HUES6 (cell line): Measurements from ENCODE around the gene TUBGCP4.
A peak's percentile ranks its signal among the peaks of the same experiment; 100 is the strongest.

ENCODE experiments used
- H3K27ac ChIP-seq: 2 replicates; pipeline ENCODE4 v1.7.0; 2013; ENCODE audit warnings: low read depth, mild to moderate bottlenecking, low read length, inconsistent platforms
- H3K27me3 ChIP-seq: 2 replicates; pipeline ENCODE4 v1.6.1; 2013; ENCODE audit warnings: low read length; ENCODE audit not compliant: control insufficient read depth, insufficient read depth
- H3K36me3 ChIP-seq: 2 replicates; pipeline ENCODE4 v1.6.1; 2013; ENCODE audit warnings: low read length; ENCODE audit not compliant: control insufficient read depth, insufficient read depth
- H3K4me1 ChIP-seq: 2 replicates; pipeline ENCODE4 v1.6.1; 2013; ENCODE audit warnings: low read length; ENCODE audit not compliant: control insufficient read depth, insufficient read depth
- H3K4me3 ChIP-seq: 2 replicates; pipeline ENCODE4 v1.5.1; 2013; ENCODE audit warnings: low read depth, low read length
- H3K9ac ChIP-seq: one replicate; pipeline ENCODE4 v1.6.1; 2013; ENCODE audit warnings: mild to moderate bottlenecking, low read length
- H3K9me3 ChIP-seq: 2 replicates; pipeline ENCODE4 v1.6.1; 2013; ENCODE audit warnings: low read depth, low read length; ENCODE audit not compliant: control insufficient read depth, insufficient read depth

TUBGCP4 gene, protein sequence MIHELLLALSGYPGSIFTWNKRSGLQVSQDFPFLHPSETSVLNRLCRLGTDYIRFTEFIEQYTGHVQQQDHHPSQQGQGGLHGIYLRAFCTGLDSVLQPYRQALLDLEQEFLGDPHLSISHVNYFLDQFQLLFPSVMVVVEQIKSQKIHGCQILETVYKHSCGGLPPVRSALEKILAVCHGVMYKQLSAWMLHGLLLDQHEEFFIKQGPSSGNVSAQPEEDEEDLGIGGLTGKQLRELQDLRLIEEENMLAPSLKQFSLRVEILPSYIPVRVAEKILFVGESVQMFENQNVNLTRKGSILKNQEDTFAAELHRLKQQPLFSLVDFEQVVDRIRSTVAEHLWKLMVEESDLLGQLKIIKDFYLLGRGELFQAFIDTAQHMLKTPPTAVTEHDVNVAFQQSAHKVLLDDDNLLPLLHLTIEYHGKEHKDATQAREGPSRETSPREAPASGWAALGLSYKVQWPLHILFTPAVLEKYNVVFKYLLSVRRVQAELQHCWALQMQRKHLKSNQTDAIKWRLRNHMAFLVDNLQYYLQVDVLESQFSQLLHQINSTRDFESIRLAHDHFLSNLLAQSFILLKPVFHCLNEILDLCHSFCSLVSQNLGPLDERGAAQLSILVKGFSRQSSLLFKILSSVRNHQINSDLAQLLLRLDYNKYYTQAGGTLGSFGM

DNA sequence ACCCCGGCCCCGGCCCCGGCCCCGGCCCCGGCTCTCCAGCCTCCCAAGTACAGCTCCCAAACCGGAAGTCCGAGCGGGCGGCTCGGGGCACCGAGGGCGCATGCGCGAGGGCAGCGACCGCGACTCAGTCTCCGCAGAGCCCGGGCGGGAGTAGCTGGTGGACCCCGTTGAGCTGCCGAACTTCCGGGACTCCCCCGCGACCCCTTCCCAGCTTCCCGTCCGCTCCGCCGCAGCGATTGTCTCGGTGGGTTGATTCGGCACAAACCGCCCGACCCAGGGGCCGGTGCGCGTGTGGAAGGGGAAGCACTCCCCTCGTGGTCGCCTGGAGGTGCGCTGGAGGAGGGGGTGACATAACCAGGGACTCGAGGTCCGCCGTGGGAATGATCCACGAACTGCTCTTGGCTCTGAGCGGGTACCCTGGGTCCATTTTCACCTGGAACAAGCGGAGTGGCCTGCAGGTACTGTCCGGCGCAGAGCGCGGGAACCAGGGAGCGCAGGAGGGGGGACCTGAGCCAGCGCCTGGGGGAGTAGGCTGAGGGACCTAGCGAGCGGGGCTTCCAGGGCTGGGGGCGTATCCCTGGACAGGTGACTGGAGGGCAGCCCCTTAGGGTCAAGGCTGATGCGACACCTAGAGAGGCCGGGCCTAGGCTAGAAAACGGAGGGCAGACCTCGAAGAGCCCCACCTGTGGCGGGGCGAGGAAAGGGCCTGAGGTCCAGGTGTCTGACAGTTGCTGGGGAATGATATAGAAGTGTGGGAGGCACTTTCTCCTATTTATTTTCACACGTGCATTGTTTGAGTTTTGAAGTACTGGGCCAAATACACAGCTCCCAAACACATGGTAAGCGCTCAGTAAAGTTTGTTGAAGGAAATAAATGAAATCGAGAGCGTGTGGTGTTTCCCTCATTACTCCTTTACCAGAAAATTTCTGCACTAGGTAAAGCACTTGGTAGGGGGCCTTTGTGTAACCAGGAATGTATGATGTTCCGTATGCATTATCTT lies at the start of gene TUBGCP4, which contains the start of gene ZSCAN29:
TUBGCP4 (plus strand) TSS at position 127 of the 1,000 bp plus-strand sequence; CDS start at position 381, 254 bp downstream.
ZSCAN29 (minus strand) TSS at position 69 of the 1,000 bp plus-strand sequence. CDS start 1,130 bp downstream, outside the sequence.
- H3K36me3 ChIP-seq: peaks cover 25% of the 10 kb centered on the region
- peak within 1 kb of the TSS; percentile 95 for H3K9ac ChIP-seq
- peak within 1 kb of the TSS; percentile 34; the same call in 1 of the 2 replicates for H3K27ac ChIP-seq
- H3K27me3 ChIP-seq: no peaks in the 10 kb centered on the region
- H3K9me3 ChIP-seq: no peaks in the 10 kb centered on the region
- peak within 1 kb of the TSS; percentile 98 for H3K4me3 ChIP-seq
- peaks cover 5% of the 10 kb centered on the region; the same call in 1 of the 2 replicates for H3K4me1 ChIP-seq

DNA sequence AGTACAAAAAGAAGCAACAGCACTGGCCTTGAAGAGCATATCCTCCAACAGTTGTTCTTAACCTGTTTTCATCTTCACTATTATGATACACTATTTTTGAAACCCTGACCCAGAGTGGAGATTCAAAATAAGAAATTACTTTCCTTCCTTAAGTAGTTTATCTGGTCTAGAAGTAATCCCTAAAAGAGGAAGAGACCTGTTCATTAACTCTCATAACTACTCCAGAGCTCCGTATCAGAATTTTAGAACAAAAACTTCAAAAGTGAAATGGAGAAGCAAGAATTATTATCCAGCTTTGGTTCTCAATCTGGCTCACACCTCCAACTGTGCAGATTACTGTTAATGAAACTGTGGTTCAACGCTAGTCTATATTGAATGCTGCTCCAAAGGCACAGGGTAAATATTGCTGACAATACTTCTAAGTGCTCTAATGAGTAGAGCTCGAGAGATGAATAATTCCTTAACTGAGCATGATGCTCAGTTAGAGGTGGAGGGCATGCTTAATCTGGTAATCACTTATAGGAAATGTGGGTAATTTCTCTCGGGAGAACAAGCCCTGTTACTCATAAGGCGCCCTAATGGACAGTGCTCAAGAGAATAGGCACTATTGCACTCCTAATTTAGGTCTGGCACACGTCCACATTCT lies 45.7 kb upstream of the TUBGCP4 start:
- H3K4me1 ChIP-seq: peaks cover 9% of the 10 kb centered on the region; the same call in 1 of the 2 replicates
- no peak overlapping the region for H3K9ac ChIP-seq
- H3K4me3 ChIP-seq: no peak overlapping the region
- H3K9me3 ChIP-seq: no peaks in the 10 kb centered on the region
- no peak overlapping the region for H3K27ac ChIP-seq
- H3K36me3 ChIP-seq: peaks cover 4% of the 10 kb centered on the region; the same call in 1 of the 2 replicates
- H3K27me3 ChIP-seq: no peaks in the 10 kb centered on the region

DNA sequence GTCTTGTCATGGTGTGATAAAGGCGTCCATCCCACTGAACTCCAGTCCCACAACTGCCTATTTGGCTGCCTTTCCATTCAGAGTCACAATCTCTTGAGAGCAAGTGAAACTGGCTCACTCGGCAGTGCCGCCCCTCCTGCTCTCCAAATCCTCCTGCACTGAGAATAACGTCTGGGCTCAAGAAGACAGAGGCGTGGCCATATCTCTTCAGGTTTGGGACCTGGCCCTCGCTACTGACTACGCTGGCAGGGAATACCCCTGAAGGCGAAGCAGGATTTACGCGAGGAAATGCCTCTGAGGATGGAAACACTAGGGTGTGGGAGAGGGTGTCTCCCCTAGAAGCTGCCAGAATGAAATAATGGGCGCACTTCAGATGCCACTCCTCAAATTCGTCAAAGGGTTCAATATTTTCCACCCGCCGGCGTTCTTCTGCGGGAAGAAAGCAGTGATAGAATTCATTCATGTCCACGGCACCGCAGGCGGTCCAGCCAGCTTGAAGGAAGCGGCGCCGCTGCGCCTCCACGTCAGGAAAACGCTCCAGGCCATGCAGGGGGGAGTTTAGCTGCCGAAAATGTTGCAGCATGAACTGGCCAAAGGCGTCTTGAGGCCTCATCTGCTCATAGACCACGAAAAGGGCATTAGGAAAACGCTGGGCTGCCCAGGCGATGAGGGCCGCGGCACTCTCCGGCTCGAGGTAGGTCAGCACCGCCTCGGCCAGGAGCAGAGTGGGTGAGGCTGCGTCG lies 41.5 kb upstream of the TUBGCP4 start:
- peak overlapping the region; percentile 96 for H3K9ac ChIP-seq
- no peaks in the 10 kb centered on the region for H3K27me3 ChIP-seq
- H3K36me3 ChIP-seq: peaks cover 11% of the 10 kb centered on the region; the same call in 1 of the 2 replicates
- no peaks in the 10 kb centered on the region for H3K9me3 ChIP-seq
- H3K4me1 ChIP-seq: peaks cover 9% of the 10 kb centered on the region; the same call in 1 of the 2 replicates
- H3K27ac ChIP-seq: peak overlapping the region; percentile 87
- peak overlapping the region; percentile 93 for H3K4me3 ChIP-seq

DNA sequence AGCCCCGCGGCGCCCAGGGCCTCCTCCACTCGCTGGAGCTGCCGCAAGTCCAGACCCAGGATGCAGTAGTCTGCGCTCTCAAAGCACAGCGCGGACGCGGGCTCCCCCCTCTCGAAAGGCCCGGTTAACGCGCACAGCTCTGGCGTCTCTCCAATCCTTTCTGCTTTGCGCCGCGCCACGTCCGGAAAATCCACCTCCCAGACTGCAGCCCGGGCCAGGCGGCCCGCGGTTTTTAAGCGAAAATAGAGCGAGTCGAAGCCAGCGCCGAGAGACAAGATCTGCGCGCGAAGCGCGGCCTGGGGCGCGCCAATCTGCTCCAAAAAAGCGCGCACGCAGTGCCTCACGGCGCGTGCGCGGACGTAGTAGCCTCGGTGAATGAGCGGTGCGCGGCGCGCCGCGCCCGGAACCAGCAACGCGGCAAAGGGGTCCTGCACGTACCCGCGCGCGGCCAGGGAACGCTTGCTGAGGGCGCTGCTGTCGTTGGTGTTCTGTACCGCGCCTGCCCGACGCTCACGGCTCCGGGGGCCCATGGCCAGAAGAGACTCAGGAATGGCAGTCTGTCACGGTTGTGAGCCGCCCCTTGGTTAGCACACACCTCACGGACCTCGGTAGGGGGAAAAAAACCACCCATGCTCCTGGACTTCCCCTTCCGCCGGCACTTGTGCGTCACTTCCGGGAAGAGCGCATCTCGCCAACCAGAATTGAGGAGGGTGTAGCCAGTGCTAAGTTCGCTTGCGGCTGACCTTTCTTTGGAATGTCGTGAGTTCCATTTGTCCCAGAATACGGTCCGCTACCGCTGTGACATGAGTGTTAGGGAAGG lies 40.7 kb upstream of the TUBGCP4 start, which contains the start of gene LCMT2:
LCMT2 (minus strand) TSS at position 614 of the 820 bp plus-strand sequence; CDS start at position 530, 84 bp downstream.
- H3K27ac ChIP-seq: peak within 1 kb of the TSS; percentile 87

DNA sequence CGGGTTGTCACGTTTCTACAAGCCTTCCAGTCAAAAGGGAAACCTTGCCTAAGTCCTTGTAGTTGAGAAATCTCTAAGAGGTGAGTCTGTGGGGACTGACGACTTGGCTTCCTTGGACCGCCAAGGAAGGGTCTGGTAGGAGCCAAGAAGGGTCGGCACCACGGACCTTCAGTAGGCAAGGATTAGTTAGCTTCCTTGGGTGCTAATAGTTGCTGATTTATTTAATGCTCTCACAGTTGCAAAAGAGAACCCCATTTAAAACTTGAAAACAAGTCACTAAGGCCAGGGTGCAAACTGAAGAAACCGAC lies 40.2 kb upstream of the TUBGCP4 start:
- no peaks in the 10 kb centered on the region for H3K9me3 ChIP-seq
- H3K27me3 ChIP-seq: no peaks in the 10 kb centered on the region
- H3K9ac ChIP-seq: peak overlapping the region; percentile 96
- peaks cover 14% of the 10 kb centered on the region; the same call in 1 of the 2 replicates for H3K36me3 ChIP-seq
- peak overlapping the region; percentile 93 for H3K4me3 ChIP-seq
- H3K4me1 ChIP-seq: peaks cover 9% of the 10 kb centered on the region; the same call in 1 of the 2 replicates
- no peak overlapping the region for H3K27ac ChIP-seq

More for the DNA sequence above, 40.7 kb upstream of the TUBGCP4 start, which contains the start of gene LCMT2:
- no peaks in the 10 kb centered on the region for H3K9me3 ChIP-seq
- peak within 1 kb of the TSS; percentile 93 for H3K4me3 ChIP-seq
- H3K27me3 ChIP-seq: no peaks in the 10 kb centered on the region
- H3K9ac ChIP-seq: peak within 1 kb of the TSS; percentile 96
- peaks cover 9% of the 10 kb centered on the region; the same call in 1 of the 2 replicates for H3K4me1 ChIP-seq
- peaks cover 11% of the 10 kb centered on the region; the same call in 1 of the 2 replicates for H3K36me3 ChIP-seq

DNA sequence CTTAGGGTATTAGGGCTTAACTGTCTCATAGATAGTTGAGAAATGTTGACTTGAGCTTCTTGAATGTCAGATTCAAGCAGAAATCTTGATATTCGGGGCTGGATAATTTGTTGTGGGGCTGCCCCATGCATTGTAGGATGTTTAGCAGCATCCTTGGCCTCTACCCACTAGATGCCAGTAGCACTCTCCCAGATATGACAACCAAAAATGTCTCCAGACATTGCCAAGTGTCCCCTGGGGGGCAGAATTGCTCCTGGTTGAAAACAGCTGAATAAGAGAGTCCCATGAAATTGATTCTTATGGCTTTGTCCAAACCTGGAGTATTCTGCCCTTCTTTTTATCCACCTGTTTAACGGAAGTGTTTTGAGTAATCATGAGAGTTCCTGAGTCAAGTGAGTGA lies 24.6 kb upstream of the TUBGCP4 start:
- no peaks in the 10 kb centered on the region for H3K4me1 ChIP-seq
- H3K27ac ChIP-seq: no peak overlapping the region
- H3K9ac ChIP-seq: no peak overlapping the region
- no peaks in the 10 kb centered on the region for H3K9me3 ChIP-seq
- H3K27me3 ChIP-seq: no peaks in the 10 kb centered on the region
- no peak overlapping the region for H3K4me3 ChIP-seq
- H3K36me3 ChIP-seq: peaks cover 43% of the 10 kb centered on the region

DNA sequence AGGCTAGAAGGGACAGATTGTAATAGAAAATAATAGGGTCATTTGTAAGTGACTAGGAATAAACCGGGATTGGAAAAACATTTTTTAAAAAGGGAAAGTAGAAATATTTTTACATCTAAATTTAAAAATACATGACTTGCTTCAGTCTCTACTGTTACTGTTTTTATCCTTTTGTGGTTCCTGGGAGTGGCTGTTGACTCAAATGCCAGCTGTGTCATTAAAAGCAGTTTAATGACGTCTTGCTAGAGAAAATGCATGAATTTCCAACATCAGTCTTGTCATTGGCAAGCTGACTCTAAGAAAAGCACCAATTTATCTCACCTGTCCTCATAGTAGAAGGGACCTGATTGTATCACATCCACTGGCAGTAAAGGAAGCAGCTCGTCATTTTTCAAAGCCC lies 23.8 kb upstream of the TUBGCP4 start:
- Histone ChIP-seq H3K9ac (no peak overlapping the region), H3K27ac (no peak overlapping the region), H3K9me3 (no peaks in the 10 kb centered on the region), H3K36me3 (peaks cover 50% of the 10 kb centered on the region), H3K4me1 (no peaks in the 10 kb centered on the region), H3K27me3 (no peaks in the 10 kb centered on the region), H3K4me3 (no peak overlapping the region)

DNA sequence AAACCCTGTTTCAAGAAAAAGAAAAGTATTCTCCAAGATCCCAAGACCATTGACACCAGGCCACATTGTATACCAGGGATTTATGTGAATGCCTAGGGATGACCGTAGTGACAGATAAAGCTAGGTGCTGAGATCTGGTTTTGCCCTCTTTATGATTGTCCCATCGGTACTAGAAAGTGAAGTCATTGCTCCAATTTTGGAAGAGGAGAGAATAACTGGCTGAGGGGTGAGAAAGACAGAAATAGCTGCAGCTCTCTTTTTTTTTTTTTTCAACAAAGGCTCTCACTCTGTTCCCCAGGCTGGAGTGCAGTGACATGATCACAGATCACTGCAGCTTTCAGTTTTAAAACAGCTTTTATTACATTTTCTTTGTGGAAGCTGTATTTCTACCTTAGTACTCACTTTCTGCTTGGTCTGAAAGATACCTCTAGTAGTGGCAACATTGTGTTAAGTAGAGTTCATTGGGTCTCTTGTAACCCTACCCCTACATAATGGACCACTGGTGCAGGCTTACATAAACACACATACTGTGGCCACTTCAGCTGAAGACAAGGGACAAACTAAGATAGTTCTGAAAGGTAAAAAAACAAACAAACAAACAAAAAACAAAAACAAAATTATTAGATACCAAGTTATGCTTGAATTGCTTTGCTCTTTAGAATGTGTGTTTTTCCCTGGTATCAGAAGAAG lies 18.1 kb upstream of the TUBGCP4 start:
- Histone ChIP-seq H3K27me3 (no peaks in the 10 kb centered on the region), H3K4me1 (no peaks in the 10 kb centered on the region), H3K27ac (no peak overlapping the region), H3K9ac (no peak overlapping the region), H3K4me3 (no peak overlapping the region), H3K9me3 (no peaks in the 10 kb centered on the region), H3K36me3 (peaks cover 33% of the 10 kb centered on the region)

DNA sequence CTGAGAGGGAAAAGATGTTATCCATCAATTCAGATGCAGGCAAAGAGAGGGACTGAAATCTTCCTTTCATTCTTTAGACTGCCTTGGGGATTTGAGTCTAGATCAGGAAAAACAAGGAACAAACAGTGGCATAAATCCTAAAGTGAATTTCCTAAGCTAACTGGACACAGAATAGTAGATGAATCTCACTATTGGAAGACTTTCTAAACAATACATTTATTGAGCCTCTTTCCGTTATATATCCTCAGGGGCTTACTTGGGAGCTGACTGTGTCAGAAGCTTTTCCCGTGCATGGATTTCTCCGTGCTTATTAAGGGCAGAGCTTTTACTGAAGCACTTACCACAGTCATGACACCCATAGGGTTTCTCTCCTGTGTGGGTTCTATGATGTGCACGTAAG lies 10.1 kb upstream of the TUBGCP4 start:
- Histone ChIP-seq H3K4me1 (no peaks in the 10 kb centered on the region), H3K27me3 (no peaks in the 10 kb centered on the region), H3K27ac (no peak overlapping the region), H3K9me3 (peaks cover 25% of the 10 kb centered on the region), H3K9ac (no peak overlapping the region), H3K4me3 (no peak overlapping the region), H3K36me3 (peaks cover 77% of the 10 kb centered on the region)
